ENCODE data around the gene DCLRE1C. TPM values are rescaled to one million over a fixed set of nuclear protein-coding genes. Genes with fewer than 3 reads are reported as not detected.
"Not testable (repeated sequence)": the region's sequence is repeated elsewhere in the genome, so short reads cannot be mapped to it uniquely, and the experiment has no call there.

Gene DCLRE1C
- polyA plus RNA-seq, 2 of the 4 experiments (the other 2 are of a cell fraction), result 4.6 to 8.3 TPM

GRCh38 chr10:14873090-14873760 is 80.7 kb downstream of the DCLRE1C start (continued):
- TF ChIP-seq, protein P1, sequence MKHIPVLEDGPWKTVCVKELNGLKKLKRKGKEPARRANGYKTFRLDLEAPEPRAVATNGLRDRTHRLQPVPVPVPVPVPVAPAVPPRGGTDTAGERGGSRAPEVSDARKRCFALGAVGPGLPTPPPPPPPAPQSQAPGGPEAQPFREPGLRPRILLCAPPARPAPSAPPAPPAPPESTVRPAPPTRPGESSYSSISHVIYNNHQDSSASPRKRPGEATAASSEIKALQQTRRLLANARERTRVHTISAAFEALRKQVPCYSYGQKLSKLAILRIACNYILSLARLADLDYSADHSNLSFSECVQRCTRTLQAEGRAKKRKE (CRISPR knock-in tag; IDR thresholded peaks at IDR 0.05; ENCODE audit: low read depth), result no peak
- TF ChIP-seq PBX3 (IDR thresholded peaks at IDR 0.05) (no peak), KDM5A (IDR thresholded peaks at IDR 0.05) (no peak), HOXA7 (CRISPR knock-in tag; IDR thresholded peaks at IDR 0.05) (no peak), SMC3 (IDR thresholded peaks at IDR 0.05) (no peak), HOXB5 (CRISPR knock-in tag; IDR thresholded peaks at IDR 0.05) (no peak), EP300 (IDR thresholded peaks at IDR 0.05) (no peak), TP53 (CRISPR knock-in tag; IDR thresholded peaks at IDR 0.05) (no peak)
- TF ChIP-seq, protein P2, sequence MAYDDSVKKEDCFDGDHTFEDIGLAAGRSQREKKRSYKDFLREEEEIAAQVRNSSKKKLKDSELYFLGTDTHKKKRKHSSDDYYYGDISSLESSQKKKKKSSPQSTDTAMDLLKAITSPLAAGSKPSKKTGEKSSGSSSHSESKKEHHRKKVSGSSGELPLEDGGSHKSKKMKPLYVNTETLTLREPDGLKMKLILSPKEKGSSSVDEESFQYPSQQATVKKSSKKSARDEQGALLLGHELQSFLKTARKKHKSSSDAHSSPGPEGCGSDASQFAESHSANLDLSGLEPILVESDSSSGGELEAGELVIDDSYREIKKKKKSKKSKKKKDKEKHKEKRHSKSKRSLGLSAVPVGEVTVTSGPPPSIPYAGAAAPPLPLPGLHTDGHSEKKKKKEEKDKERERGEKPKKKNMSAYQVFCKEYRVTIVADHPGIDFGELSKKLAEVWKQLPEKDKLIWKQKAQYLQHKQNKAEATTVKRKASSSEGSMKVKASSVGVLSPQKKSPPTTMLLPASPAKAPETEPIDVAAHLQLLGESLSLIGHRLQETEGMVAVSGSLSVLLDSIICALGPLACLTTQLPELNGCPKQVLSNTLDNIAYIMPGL (CRISPR knock-in tag; IDR thresholded peaks at IDR 0.05; ENCODE audit: borderline replicate concordance), result no peak

DNA sequence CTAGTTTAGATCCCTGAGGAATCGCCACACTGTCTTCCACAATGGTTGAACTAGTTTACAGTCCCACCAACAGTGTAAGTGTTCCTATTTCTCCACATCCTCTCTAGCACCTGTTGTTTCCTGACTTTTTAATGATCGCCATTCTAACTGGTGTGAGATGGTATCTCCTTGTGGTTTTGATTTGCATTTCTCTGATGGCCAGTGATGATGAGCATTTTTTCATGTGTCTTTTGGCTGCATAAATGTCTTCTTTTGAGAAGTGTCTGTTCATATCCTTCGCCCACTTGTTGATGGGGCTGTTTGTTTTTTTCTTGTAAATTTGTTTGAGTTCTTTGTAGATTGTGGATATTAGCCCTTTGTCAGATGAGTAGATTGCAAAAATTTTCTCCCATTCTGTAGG is 89.0 kb downstream of the DCLRE1C start:
- H3K4me3 ChIP-seq; CTCF ChIA-PET; H3K4me2 ChIP-seq; FAIRE-seq; ATAC-seq; POLR2A ChIA-PET; H3K9me3 ChIP-seq; DNase-seq (ENCODE audit: low read depth in 1 of 2, low spot score in 1 of 2); H3K4me1 ChIP-seq; H3K27ac ChIP-seq: not testable (repeated sequence)
- WGBS (ENCODE audit: missing lambda C conversion rate), result 89% methylated on average over 3 of the region's 3 CpGs

DNA sequence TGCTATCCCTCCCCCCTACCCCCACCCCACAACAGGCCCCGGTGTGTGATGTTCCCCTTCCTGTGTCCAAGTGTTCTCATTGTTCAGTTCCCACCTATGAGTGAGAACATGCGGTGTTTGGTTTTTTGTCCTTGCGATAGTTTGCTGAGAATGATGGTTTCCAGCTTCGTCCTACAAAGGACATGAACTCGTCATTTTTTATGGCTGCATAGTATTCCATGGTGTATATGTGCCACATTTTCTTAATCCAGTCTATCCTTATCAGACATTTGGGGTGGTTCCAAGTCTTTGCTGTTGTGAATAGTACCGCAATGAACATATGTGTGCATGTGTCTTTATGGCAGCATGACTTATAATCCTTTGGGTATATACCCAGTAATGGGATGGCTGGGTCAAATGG is 89.4 kb downstream of the DCLRE1C start:
- H3K9me3 ChIP-seq; DNase-seq (ENCODE audit: low read depth in 1 of 2, low spot score in 1 of 2); H3K27ac ChIP-seq; POLR2A ChIA-PET; H3K4me3 ChIP-seq; FAIRE-seq; H3K4me2 ChIP-seq; H3K4me1 ChIP-seq; ATAC-seq: not testable (repeated sequence)
- 97% methylated on average over 5 of the region's 6 CpGs for WGBS (ENCODE audit: missing lambda C conversion rate)
- CTCF ChIA-PET, result interaction anchor here (2.0 kb wide), 1 partner anchor 10 kb away, joined by 5 read pairs; no protein-coding TSS in a partner anchor

GRCh38 chr10:14860791-14861190 is 93.1 kb downstream of the DCLRE1C start:
- DNase-seq (ENCODE audit: low read depth in 1 of 2, low spot score in 1 of 2) (no peak), ATAC-seq (peak in 1 of 2 experiments; percentile 19; a peak in 1 of 6 replicates), FAIRE-seq (no peak)
- POLR2A ChIA-PET, result no interaction called here
- Histone ChIP-seq H3K9me3 (no peaks in the 10 kb centered on the region), H3K27ac (no peak overlapping the region), H3K4me1 (peaks cover 10% of the 10 kb centered on the region; the same call in 2 of the 3 replicates), H3K4me3 (no peak overlapping the region), H3K4me2 (no peak overlapping the region)
- WGBS (ENCODE audit: missing lambda C conversion rate), result 86% methylated on average over 1 of the region's 1 CpG
- CTCF ChIA-PET, result interaction anchor here (1.0 kb wide), 1 partner anchor 11 kb away, joined by 3 read pairs; no protein-coding TSS in a partner anchor
- no peak for TF ChIP-seq NFE2L2 (conservative IDR thresholded peaks at IDR 0.05; ENCODE audit: low read length)
- no peak for TF ChIP-seq HOXB5 (CRISPR knock-in tag; IDR thresholded peaks at IDR 0.05)
- no peak for TF ChIP-seq ZC3H11A (IDR thresholded peaks at IDR 0.05)
- TF ChIP-seq HOXA7 (CRISPR knock-in tag; IDR thresholded peaks at IDR 0.05), result no peak
- TF ChIP-seq FOXS1 (CRISPR knock-in tag; IDR thresholded peaks at IDR 0.05), result no peak
- no peak for TF ChIP-seq BHLHE40 (IDR thresholded peaks at IDR 0.05; ENCODE audit: low read depth, low read length)
- TF ChIP-seq, protein P3, sequence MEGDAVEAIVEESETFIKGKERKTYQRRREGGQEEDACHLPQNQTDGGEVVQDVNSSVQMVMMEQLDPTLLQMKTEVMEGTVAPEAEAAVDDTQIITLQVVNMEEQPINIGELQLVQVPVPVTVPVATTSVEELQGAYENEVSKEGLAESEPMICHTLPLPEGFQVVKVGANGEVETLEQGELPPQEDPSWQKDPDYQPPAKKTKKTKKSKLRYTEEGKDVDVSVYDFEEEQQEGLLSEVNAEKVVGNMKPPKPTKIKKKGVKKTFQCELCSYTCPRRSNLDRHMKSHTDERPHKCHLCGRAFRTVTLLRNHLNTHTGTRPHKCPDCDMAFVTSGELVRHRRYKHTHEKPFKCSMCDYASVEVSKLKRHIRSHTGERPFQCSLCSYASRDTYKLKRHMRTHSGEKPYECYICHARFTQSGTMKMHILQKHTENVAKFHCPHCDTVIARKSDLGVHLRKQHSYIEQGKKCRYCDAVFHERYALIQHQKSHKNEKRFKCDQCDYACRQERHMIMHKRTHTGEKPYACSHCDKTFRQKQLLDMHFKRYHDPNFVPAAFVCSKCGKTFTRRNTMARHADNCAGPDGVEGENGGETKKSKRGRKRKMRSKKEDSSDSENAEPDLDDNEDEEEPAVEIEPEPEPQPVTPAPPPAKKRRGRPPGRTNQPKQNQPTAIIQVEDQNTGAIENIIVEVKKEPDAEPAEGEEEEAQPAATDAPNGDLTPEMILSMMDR (IDR thresholded peaks at IDR 0.05), result no peak
- TF ChIP-seq ZFP36 (IDR thresholded peaks at IDR 0.05; ENCODE audit: borderline replicate concordance, partially characterized antibody), result no peak
- TF ChIP-seq, protein P4, sequence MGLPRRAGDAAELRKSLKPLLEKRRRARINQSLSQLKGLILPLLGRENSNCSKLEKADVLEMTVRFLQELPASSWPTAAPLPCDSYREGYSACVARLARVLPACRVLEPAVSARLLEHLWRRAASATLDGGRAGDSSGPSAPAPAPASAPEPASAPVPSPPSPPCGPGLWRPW (IDR thresholded peaks at IDR 0.05), result no peak
- no peak for TF ChIP-seq ELK1 (IDR thresholded peaks at IDR 0.05; ENCODE audit: low read depth, low read length)

Measured in A549 (cell line).